GM18526 (cell line): Measurements from ENCODE around the gene TYRP1.

Source experiments
- POLR2A ChIP-seq: IDR thresholded peaks from 3 replicates; pipeline ENCODE4 v1.6.1; 2011; ENCODE audit not compliant: insufficient read length; ENCODE audit errors: extremely low read depth

The TYRP1 gene

DNA sequence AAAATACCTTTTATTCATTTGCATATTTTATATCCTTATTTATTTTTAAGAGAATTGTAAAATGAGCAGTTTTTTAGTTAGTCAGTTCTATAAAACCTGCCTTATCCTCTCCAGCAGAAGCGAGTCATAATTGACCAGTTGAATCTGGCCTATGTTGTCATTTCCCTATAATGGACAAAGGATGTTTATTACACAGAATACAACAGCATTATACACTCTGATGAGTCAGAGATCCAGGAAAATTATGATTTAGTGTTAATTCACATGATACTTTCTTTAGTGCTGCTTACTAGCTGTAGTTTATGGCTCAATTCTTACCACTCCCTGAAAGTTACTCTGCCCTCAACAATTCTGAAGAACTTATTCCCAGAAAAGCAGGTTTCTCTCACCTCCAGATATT is 54.8 kb downstream of the TYRP1 start:
- TF ChIP-seq POLR2A, result no peak

DNA sequence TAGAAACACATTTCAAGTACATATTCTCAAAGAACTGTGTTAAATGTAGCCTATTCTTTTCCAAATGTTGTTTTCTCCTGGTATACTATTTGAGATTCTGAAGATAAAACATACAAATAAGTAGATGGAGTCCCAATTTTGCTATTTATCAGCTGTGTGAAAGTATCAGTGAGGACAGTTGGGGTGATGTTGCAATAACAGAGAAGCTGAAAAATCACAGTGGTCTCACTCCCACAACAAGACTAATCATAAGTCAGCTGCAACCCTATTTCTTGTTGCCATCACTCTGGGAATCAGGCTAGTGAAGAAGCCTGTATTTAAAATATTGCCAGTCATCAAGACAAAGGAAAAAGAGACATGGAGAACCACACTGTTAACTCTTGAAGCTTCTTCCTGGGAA is 55.8 kb downstream of the TYRP1 start:
- no peak for TF ChIP-seq POLR2A

DNA sequence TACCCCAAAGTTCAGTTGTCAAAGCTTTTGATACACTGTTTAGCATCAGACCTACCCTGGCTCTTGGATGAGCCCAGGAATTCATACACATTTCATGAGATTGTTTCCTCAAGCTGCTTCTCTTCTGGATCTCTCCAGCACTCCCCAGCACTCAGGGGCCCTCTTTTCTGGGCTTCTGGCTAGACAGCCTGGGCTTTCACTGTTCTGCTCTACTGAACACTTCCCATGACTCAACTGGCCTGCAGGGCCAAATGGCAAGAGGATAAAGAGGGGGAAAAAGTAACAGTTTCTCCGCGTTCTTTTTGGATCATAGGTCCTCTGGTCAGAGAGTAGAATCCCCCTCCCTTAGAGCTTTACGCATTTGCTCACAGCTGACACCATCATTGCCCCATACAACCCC is 60.7 kb downstream of the TYRP1 start:
- TF ChIP-seq POLR2A, result no peak

DNA sequence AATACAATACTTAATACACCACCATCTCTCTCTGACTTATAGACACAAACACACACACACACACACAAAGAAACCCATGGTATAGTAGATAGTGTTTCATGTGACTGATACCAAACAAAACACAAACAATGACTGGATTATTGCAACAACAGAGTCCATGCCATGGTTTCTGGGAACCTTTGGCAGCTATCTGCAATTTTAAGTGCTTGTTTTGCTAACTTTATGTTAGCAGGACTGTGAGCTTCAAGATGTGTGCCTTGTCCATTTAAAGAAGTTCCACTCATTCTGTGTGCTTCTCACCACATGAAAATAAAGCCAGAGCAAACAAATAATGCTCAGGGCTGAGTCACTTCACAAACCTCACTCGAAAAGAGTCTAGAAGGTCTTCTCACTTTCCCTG is 66.6 kb downstream of the TYRP1 start:
- no peak for TF ChIP-seq POLR2A
